ENCODE data around the gene MAMLD1. TPM values are rescaled to one million over a fixed set of nuclear protein-coding genes. Genes with fewer than 3 reads are reported as not detected.

MAMLD1 gene
- total RNA-seq, 1 donor from 2014 or later, result 4.5 TPM

DNA sequence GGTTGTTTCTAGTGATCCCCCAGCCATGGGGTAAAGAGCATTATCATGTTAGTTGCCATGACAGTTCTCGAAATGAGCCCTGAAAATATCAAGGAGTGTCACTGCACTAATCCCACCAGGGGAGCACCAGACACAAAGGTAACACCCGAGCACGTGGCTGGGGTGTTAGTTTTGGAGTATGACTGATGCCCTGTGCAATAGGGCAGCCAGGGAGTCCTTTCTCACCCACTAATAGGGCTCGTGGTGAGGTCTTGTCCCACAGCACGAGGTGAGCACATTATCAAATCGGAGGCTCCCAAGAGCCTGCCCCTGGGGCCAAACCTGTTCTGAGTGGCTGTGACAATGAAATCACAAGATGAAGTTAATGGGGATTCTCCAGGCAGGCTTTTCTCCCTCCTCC lies 9.6 kb downstream of the MAMLD1 start:
- Mint-ChIP-seq H3K27ac (ENCODE audit: unreplicated experiment) (no peak overlapping the region), H3K4me1 (peaks cover 33% of the 10 kb centered on the region)
- TF ChIP-seq, protein P1, sequence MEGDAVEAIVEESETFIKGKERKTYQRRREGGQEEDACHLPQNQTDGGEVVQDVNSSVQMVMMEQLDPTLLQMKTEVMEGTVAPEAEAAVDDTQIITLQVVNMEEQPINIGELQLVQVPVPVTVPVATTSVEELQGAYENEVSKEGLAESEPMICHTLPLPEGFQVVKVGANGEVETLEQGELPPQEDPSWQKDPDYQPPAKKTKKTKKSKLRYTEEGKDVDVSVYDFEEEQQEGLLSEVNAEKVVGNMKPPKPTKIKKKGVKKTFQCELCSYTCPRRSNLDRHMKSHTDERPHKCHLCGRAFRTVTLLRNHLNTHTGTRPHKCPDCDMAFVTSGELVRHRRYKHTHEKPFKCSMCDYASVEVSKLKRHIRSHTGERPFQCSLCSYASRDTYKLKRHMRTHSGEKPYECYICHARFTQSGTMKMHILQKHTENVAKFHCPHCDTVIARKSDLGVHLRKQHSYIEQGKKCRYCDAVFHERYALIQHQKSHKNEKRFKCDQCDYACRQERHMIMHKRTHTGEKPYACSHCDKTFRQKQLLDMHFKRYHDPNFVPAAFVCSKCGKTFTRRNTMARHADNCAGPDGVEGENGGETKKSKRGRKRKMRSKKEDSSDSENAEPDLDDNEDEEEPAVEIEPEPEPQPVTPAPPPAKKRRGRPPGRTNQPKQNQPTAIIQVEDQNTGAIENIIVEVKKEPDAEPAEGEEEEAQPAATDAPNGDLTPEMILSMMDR (conservative IDR thresholded peaks at IDR 0.05), result no peak

DNA sequence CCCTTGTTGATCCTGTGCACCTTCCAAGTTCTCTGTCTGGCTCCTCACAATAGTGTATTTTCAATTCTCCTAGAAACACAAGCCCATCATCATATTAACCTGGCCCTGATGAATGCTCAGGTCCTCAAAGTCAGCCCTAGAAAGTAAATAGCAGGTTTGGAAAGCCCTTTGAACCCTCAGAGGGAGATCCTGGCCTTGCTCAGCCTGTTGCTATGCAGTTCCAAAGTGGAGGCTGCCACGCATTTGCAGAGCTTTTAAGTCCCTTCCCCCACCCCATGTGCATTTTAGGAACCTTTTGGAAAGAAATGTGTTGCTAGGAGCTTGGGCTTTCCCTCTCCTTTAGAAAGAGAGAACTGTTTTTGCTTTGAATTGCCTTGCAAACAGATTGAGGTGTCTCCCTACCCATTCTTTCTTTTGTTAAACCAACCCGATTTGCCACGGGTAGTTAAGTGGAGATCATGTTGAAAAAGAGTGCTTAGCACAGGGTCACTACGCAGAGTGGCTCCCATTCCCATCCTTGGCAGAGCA lies 12.2 kb downstream of the MAMLD1 start:
- H3K9me3 Mint-ChIP-seq, result no peaks in the 10 kb centered on the region
- DNase-seq (ENCODE audit: low read depth, low spot score), result no peak
- no peaks in the 10 kb centered on the region for H3K27me3 Mint-ChIP-seq (ENCODE audit: low read depth)
- H3K4me3 Mint-ChIP-seq, result no peak overlapping the region
- H3K36me3 Mint-ChIP-seq (ENCODE audit: low read depth), result no peaks in the 10 kb centered on the region
- TF ChIP-seq, protein P1 (conservative IDR thresholded peaks at IDR 0.05), result no peak
- peaks cover 25% of the 10 kb centered on the region for H3K4me1 Mint-ChIP-seq
- peak overlapping the region; percentile 82 for H3K27ac Mint-ChIP-seq (ENCODE audit: unreplicated experiment)

More for the DNA sequence above, 9.6 kb downstream of the MAMLD1 start:
- H3K36me3 Mint-ChIP-seq (ENCODE audit: low read depth), result no peaks in the 10 kb centered on the region
- DNase-seq (ENCODE audit: low read depth, low spot score), result no peak
- no peaks in the 10 kb centered on the region for H3K27me3 Mint-ChIP-seq (ENCODE audit: low read depth)
- H3K4me3 Mint-ChIP-seq, result no peak overlapping the region
- H3K9me3 Mint-ChIP-seq, result peaks cover 2% of the 10 kb centered on the region

DNA sequence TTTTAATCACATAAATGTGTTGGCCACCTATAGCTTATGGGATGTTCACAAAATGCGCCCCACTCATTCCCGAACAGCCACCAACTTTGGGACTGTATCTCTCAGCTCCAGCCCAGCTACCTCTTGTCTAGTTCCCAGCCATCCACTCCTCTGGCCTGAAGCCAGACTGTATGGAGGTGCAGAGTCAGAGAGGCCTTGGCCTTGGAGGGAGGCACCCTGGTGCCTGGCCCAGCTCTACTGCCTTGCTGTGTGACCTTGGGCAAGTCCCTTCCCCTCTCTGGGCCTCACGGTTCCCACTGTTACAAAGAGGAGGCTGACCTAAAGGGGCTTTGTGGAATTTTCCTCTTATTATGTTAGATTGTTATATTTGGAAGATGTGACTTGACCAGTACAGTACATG lies 13.9 kb downstream of the MAMLD1 start:
- DNase-seq (ENCODE audit: low read depth, low spot score), result no peak
- TF ChIP-seq, protein P1 (conservative IDR thresholded peaks at IDR 0.05), result no peak
- peaks cover 22% of the 10 kb centered on the region for H3K4me1 Mint-ChIP-seq
- H3K27ac Mint-ChIP-seq (ENCODE audit: unreplicated experiment), result no peak overlapping the region
- no peaks in the 10 kb centered on the region for H3K27me3 Mint-ChIP-seq (ENCODE audit: low read depth)
- no peak overlapping the region for H3K4me3 Mint-ChIP-seq
- H3K36me3 Mint-ChIP-seq (ENCODE audit: low read depth), result no peaks in the 10 kb centered on the region
- H3K9me3 Mint-ChIP-seq, result no peaks in the 10 kb centered on the region

DNA sequence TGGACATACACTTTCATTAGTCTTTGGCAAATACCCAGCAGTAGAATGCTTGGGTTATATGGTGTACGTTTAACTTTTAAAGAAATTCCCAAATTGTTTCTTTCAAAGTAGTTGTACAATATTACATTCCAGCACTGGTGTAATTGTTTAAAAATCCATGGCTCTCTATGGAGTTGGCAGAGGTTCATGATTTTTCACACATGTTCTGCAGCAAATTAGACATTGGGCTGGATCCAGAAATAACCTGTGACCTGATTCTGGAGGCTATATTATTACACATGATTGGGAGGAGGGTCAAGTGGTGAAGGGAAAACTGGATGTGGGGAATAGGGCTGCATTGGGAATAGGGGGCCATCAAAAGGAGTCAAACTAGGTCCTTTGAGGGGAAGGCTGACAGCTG lies 41.9 kb downstream of the MAMLD1 start:
- TF ChIP-seq, protein P1 (conservative IDR thresholded peaks at IDR 0.05), result no peak
- no peaks in the 10 kb centered on the region for H3K4me1 Mint-ChIP-seq
- no peaks in the 10 kb centered on the region for H3K27me3 Mint-ChIP-seq (ENCODE audit: low read depth)
- H3K4me3 Mint-ChIP-seq, result no peak overlapping the region
- H3K27ac Mint-ChIP-seq (ENCODE audit: unreplicated experiment), result no peak overlapping the region
- DNase-seq (ENCODE audit: low read depth, low spot score), result no peak
- H3K36me3 Mint-ChIP-seq (ENCODE audit: low read depth), result peaks cover 2% of the 10 kb centered on the region
- peaks cover 6% of the 10 kb centered on the region for H3K9me3 Mint-ChIP-seq

DNA sequence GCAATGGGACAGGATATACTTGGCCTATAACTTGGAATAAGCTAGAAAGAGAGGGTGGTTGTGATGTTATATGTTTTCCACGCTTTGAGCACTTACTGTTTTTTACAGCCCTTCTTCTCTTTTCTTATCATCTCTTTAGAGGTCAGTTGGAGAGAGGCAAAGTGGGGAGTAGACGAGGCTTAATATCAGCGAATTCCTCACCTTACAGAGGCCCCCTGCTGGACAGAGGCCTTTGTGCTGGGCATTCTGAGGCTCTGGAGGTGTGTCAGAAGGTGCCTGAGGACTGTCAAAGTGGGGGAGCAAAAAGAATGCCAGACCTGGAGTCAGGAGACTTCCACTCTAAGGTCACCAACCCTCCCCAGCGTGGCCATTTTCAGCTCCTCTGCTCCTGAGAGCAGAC lies 42.5 kb downstream of the MAMLD1 start:
- no peaks in the 10 kb centered on the region for H3K4me1 Mint-ChIP-seq
- H3K27ac Mint-ChIP-seq (ENCODE audit: unreplicated experiment), result no peak overlapping the region
- DNase-seq (ENCODE audit: low read depth, low spot score), result no peak

More for the DNA sequence above, 42.5 kb downstream of the MAMLD1 start:
- Mint-ChIP-seq H3K4me3 (no peak overlapping the region), H3K36me3 (ENCODE audit: low read depth) (no peaks in the 10 kb centered on the region), H3K27me3 (ENCODE audit: low read depth) (no peaks in the 10 kb centered on the region), H3K9me3 (peaks cover 4% of the 10 kb centered on the region)
- TF ChIP-seq, protein P1 (conservative IDR thresholded peaks at IDR 0.05), result peak; percentile 31

All from neural crest cell (in vitro differentiated cells).